GM12892 (cell line): Measurements from ENCODE around the gene VSIR.

Experiments used
- POLR2A ChIP-seq: IDR thresholded peaks from 2 replicates; pipeline ENCODE4 v1.6.1; 2011; ENCODE audit warnings: low read depth, low read length, control low read depth
- POLR2AphosphoS5 ChIP-seq: IDR thresholded peaks from 2 replicates; pipeline ENCODE4 v1.6.1; 2011; ENCODE audit warnings: low read depth, low read length, control low read depth
- TAF1 ChIP-seq: IDR thresholded peaks from 2 replicates; pipeline ENCODE4 v1.6.1; 2011; ENCODE audit warnings: low read depth, mild to moderate bottlenecking, control low read depth, low read length, borderline replicate concordance

DNA sequence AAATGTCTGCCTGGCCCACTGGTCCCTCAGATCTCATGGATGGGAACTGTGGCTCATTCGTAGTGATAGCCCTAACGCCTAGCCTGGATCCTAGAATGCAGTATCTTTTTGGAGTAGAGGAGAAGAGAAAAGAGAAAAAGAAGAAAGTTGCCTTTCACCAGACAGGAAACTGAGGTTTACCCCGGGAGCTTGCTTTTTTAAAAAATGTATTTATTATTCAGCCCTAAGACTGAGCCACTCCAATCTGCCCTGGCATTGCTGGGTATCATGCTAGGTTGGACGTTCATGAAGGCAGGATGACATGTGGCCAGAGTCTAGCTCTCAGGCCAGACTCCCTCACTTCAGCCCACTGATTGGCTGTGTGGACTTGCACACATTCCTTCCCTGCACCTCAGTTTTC is 32.3 kb downstream of the VSIR start:
- TF ChIP-seq POLR2AphosphoS5 (no peak), POLR2A (no peak), TAF1 (no peak)
